Endothelial cell of umbilical vein (primary cell): ENCODE data around the gene ELF3. TPM values are rescaled to one million over a fixed set of nuclear protein-coding genes. Genes with fewer than 3 reads are reported as not detected.

ENCODE experiments used
- BruUV-seq: library from RNA; stranded (reverse); fragments of 400-500 nt; replicated peaks from 2 replicates; lab custom pipeline; 2021; lab: Mats Ljungman, UMichigan
- CTCF ChIA-PET: fragments of 300-600, 350-600 bp; sonication (Branson Sonifier 250); formaldehyde crosslinking; loops from one replicate; lab custom pipeline; 2021; ENCODE audit warnings: antibody characterized with exemption, inconsistent platforms; lab: Charles Lee
- POLR2A ChIA-PET: fragments of 300-600, 350-600 bp; sonication (Branson Sonifier 250); formaldehyde crosslinking; loops from one replicate; lab custom pipeline; 2021; ENCODE audit warnings: antibody characterized with exemption, inconsistent platforms; lab: Charles Lee
- DNase-seq: peaks from one replicate; pipeline ENCODE4 v3.0.0-alpha.2; 2011; ENCODE audit warnings: low read depth, low spot score
- FAIRE-seq: peaks from 2 replicates; lab custom pipeline; 2011; peaks lifted over from hg19 to GRCh38; lab: Jason Lieb, UNC
- H2AFZ ChIP-seq: 2 replicates; pipeline ENCODE4 v1.6.0; 2012; ENCODE audit warnings: low read depth, low read length, control low read depth, inconsistent platforms
- H3K27ac ChIP-seq: 2 replicates; pipeline ENCODE4 v1.5.1; 2011; ENCODE audit warnings: low read depth, mild to moderate bottlenecking, control low read depth, low read length, moderate library complexity; ENCODE audit not compliant: insufficient read depth
- H3K27me3 ChIP-seq, 2 experiments: 2 replicates each; pipeline versions ENCODE4 v1.6.0 to v1.6.1; 2011; ENCODE audit warnings: low read length in 2 of 2, mixed read lengths in 1 of 2; ENCODE audit not compliant: control insufficient read depth in 2 of 2, insufficient read depth in 2 of 2
- H3K36me3 ChIP-seq, 2 experiments: 2 replicates in 1 of 2; 3 replicates in 1 of 2; pipeline ENCODE4 v1.5.1; 2011; ENCODE audit warnings: low read length in 2 of 2, mild to moderate bottlenecking in 1 of 2, moderate library complexity in 1 of 2; ENCODE audit not compliant: control insufficient read depth in 2 of 2, insufficient read depth in 2 of 2; ENCODE audit errors: extremely low read depth in 1 of 2
- H3K4me1 ChIP-seq: 3 replicates; pipeline ENCODE4 v1.5.1; 2011; ENCODE audit warnings: mild to moderate bottlenecking, low read length; ENCODE audit not compliant: control insufficient read depth, insufficient read depth; ENCODE audit errors: extremely low read depth
- H3K4me2 ChIP-seq: 2 replicates; pipeline ENCODE4 v1.6.1; 2011; ENCODE audit warnings: low read length, control low read depth, mixed read lengths; ENCODE audit not compliant: insufficient read depth
- H3K4me3 ChIP-seq, 3 experiments: fragments of 200-600 bp in 1 of 3; sonication (generic), shearing (Covaris generic) in 1 of 3; replicated peaks in 1 of 3; 2 replicates each; pipeline ENCODE4 v1.5.1; 2011 to 2016; ENCODE audit warnings: control low read depth in 3 of 3, low read length in 3 of 3, mild to moderate bottlenecking in 2 of 3, inconsistent platforms in 1 of 3, low read depth in 1 of 3, moderate library complexity in 1 of 3; ENCODE audit not compliant: insufficient read depth in 1 of 3
- H3K79me2 ChIP-seq: 2 replicates; pipeline ENCODE4 v1.6.0; 2012; ENCODE audit warnings: low read length, inconsistent platforms; ENCODE audit not compliant: control insufficient read depth, insufficient read depth
- H3K9ac ChIP-seq: replicated peaks from 2 replicates; pipeline ENCODE3; 2011; ENCODE audit warnings: low read length, control low read depth; ENCODE audit not compliant: insufficient read depth; ENCODE audit errors: extremely low read depth
- H3K9me1 ChIP-seq: replicated peaks from 3 replicates; pipeline ENCODE4 v1.6.0; 2011; ENCODE audit warnings: mild to moderate bottlenecking, low read length; ENCODE audit not compliant: control insufficient read depth, insufficient read depth; ENCODE audit errors: extremely low read depth
- H3K9me3 ChIP-seq: replicated peaks from 2 replicates; pipeline ENCODE4 v1.5.1; 2012; ENCODE audit warnings: low read length, inconsistent platforms; ENCODE audit not compliant: control insufficient read depth, insufficient read depth
- H4K20me1 ChIP-seq: replicated peaks from 2 replicates; pipeline ENCODE3; 2011; ENCODE audit warnings: mild to moderate bottlenecking, low read length; ENCODE audit not compliant: control insufficient read depth, insufficient read depth; ENCODE audit errors: extremely low read depth
- CTCF ChIP-seq, 2 donors: IDR thresholded peaks; 1 replicate in 1 of 2; 2 replicates in 1 of 2; pipeline ENCODE4 v1.5.1; 2011; ENCODE audit warnings: low read length in 2 of 2, mild to moderate bottlenecking in 2 of 2, moderate library complexity in 2 of 2, control low read depth in 1 of 2, inconsistent platforms in 1 of 2, low read depth in 1 of 2; ENCODE audit not compliant: insufficient read depth in 1 of 2; ENCODE audit errors: extremely low read depth in 1 of 2
- EZH2 ChIP-seq: IDR thresholded peaks from 2 replicates; pipeline ENCODE4 v1.6.1; 2012; ENCODE audit warnings: borderline replicate concordance, low read depth, mild to moderate bottlenecking, moderate library complexity, low read length, inconsistent platforms; ENCODE audit not compliant: severe bottlenecking
- FOS ChIP-seq: IDR thresholded peaks from 2 replicates; pipeline ENCODE4 v1.6.1; 2011; ENCODE audit warnings: mild to moderate bottlenecking, low read length, moderate library complexity, borderline replicate concordance; ENCODE audit not compliant: insufficient read depth
- GATA2 ChIP-seq: IDR thresholded peaks from 2 replicates; pipeline ENCODE4 v1.7.0; 2011; ENCODE audit warnings: low read depth, mild to moderate bottlenecking, moderate library complexity, mixed read lengths, low read length; ENCODE audit not compliant: insufficient read length, insufficient read depth
- JUN ChIP-seq: IDR thresholded peaks from 2 replicates; pipeline ENCODE4 v1.6.1; 2011; ENCODE audit warnings: borderline replicate concordance, low read depth; ENCODE audit not compliant: insufficient read length, insufficient read depth
- MAX ChIP-seq: IDR thresholded peaks from 2 replicates; pipeline ENCODE4 v1.6.1; 2011; ENCODE audit not compliant: insufficient read depth, insufficient read length
- MYC ChIP-seq: IDR thresholded peaks from one replicate; pipeline ENCODE4 v1.6.1; 2011; ENCODE audit warnings: mild to moderate bottlenecking, low read depth, low read length
- POLR2A ChIP-seq: IDR thresholded peaks from 2 replicates; pipeline ENCODE4 v1.6.1; 2012; ENCODE audit warnings: low read depth, mild to moderate bottlenecking, control low read depth, low read length
- POLR2AphosphoS5 ChIP-seq: IDR thresholded peaks from 2 replicates; pipeline ENCODE4 v1.6.1; 2012; ENCODE audit warnings: low read depth, mild to moderate bottlenecking, control low read depth, low read length, moderate library complexity; ENCODE audit not compliant: insufficient read depth
- dilution Hi-C: fragments of 300-500 bp; cut with MboI; formaldehyde crosslinking; loops from one replicate; pipeline ENCODE4 v1.15.0; 2019; ENCODE audit warnings: low sequenced_read_pairs; ENCODE audit not compliant: extremely low pct_ligation_motif_present
- intact Hi-C: fragments of 100-400 bp; cut with micrococcal nuclease; formaldehyde crosslinking; loops from one replicate; pipeline ENCODE4 v1.10.0; 2022
- polyA plus RNA-seq, 4 experiments: library from polyadenylated mRNA; depleted of rRNA in 3 of 4; stranded (reverse) in 3 of 4; unstranded in 1 of 4; fragments of >200 nt; gene quantifications; 2 replicates each; pipeline versions ENCODE4 v1.2.1 to v1.2.3, GENCODE V29; 2011 to 2012; ENCODE audit warnings: missing spikeins in 1 of 4
- total RNA-seq: library from RNA; stranded (reverse); gene quantifications from 2 replicates; pipeline ENCODE4 v1.2.3, GENCODE V29; 2021

Gene ELF3
- total and polyA plus RNA-seq, 2 donors (not counting 3 experiments of a cell fraction or from before 2014, with no cell fraction given): 0.07 to 0.29 TPM

- Histone ChIP-seq H3K9me3 (no peaks in the 10 kb centered on the region), H3K27me3 (peaks cover 0 to 2% of the 10 kb centered on the region in 2 experiments), H3K9me1 (no peaks in the 10 kb centered on the region), H3K36me3 (no peaks in the 10 kb centered on the region), H3K4me3 (no peak overlapping the region), H4K20me1 (no peaks in the 10 kb centered on the region), H3K27ac (no peak overlapping the region), H2AFZ (no peak overlapping the region), H3K4me2 (no peak overlapping the region), H3K9ac (no peak overlapping the region), H3K79me2 (no peaks in the 10 kb centered on the region), H3K4me1 (no peaks in the 10 kb centered on the region)
- ChIA-PET POLR2A (no interaction called here), CTCF (no interaction called here)
- intact Hi-C loops (no loop called here), dilution Hi-C loops (no loop called here)
- DNase-seq (no peak), FAIRE-seq (no peak)
- BruUV-seq: no TSS peak
- no peak for TF ChIP-seq POLR2AphosphoS5
Measured at GRCh38 chr1:202045705-202046104, 35.3 kb downstream of the ELF3 start.

- intact Hi-C loops: no loop called here
- BruUV-seq: no TSS peak
- POLR2A ChIA-PET: no interaction called here
Measured at GRCh38 chr1:202046227-202046626, 35.8 kb downstream of the ELF3 start.

More at GRCh38 chr1:202046227-202046626, 35.8 kb downstream of the ELF3 start:
- no peaks in the 10 kb centered on the region for H3K36me3 ChIP-seq
- dilution Hi-C loops: no loop called here
- no peaks in the 10 kb centered on the region for H3K9me1 ChIP-seq
- H3K4me2 ChIP-seq: no peak overlapping the region
- no peaks in the 10 kb centered on the region for H3K79me2 ChIP-seq
- FAIRE-seq (no peak), DNase-seq (no peak)
- no peak overlapping the region for H3K9ac ChIP-seq
- no peaks in the 10 kb centered on the region for H3K4me1 ChIP-seq
- H2AFZ ChIP-seq: no peak overlapping the region
- no peak for TF ChIP-seq MYC
- TF ChIP-seq FOS: no peak
- TF ChIP-seq GATA2: no peak
- no peak for TF ChIP-seq EZH2
- TF ChIP-seq CTCF (IDR thresholded peaks at IDR 0.05; ENCODE audit: extremely low read depth in 1 of 2, insufficient read depth in 1 of 2, low read depth in 1 of 2, low read length in 2 of 2): no peak
- TF ChIP-seq POLR2A: no peak
- TF ChIP-seq MAX: no peak
- no peak for TF ChIP-seq JUN
- no peak for TF ChIP-seq POLR2AphosphoS5
- CTCF ChIA-PET: interaction anchor here (0.7 kb wide), 1 partner anchor 10 kb away, joined by 3 read pairs; no protein-coding TSS in a partner anchor
- peaks cover 0 to 2% of the 10 kb centered on the region in 2 experiments for H3K27me3 ChIP-seq
- no peak overlapping the region for H3K4me3 ChIP-seq
- no peaks in the 10 kb centered on the region for H4K20me1 ChIP-seq
- no peak overlapping the region for H3K27ac ChIP-seq
- no peaks in the 10 kb centered on the region for H3K9me3 ChIP-seq
